ENCODE data around the gene IDH3G.

DNA sequence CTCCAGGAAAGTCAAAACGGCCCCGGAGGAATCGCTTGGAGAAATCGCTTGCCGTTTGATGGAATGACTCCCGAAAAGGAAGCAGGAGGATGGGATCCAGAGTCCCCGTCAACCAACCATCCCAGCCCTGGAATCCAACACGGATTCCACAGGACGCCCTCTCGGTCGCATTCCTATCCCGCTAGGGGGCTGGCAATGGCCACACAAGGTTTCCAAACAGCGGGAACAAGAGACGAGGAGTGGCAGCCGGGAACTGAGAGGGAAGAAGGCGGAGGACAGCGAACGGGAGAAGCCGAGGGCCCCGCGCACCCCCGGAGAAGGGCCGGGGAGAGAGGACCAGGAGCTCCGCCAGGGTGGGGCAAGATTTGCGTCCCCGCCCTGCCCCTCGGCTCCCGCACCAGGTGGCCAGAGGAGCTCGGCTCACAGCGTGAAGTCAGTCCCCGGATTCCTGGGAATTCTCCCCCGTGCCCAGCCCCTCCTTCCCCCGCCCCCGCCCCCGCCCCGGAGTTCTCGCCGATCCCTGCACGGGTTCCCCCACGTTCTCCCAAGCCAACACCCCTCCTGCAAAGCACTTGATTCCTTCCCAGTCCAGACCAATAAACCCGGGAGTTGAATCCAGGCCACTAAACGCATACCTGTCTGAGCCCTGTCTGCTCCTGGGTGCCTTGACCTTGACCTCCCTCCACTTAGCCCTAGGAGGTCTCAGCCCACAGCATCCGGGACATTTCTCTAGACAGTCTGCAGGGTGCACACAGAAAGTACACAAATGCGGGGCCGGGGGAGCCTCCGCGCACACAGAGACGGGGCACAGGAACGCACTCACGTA, 34.8 kb upstream of the IDH3G start:
- no peak for TF ChIP-seq EZH2phosphoT487 (IDR thresholded peaks at IDR 0.05; ENCODE audit: unreplicated experiment)
- TF ChIP-seq, protein P1, sequence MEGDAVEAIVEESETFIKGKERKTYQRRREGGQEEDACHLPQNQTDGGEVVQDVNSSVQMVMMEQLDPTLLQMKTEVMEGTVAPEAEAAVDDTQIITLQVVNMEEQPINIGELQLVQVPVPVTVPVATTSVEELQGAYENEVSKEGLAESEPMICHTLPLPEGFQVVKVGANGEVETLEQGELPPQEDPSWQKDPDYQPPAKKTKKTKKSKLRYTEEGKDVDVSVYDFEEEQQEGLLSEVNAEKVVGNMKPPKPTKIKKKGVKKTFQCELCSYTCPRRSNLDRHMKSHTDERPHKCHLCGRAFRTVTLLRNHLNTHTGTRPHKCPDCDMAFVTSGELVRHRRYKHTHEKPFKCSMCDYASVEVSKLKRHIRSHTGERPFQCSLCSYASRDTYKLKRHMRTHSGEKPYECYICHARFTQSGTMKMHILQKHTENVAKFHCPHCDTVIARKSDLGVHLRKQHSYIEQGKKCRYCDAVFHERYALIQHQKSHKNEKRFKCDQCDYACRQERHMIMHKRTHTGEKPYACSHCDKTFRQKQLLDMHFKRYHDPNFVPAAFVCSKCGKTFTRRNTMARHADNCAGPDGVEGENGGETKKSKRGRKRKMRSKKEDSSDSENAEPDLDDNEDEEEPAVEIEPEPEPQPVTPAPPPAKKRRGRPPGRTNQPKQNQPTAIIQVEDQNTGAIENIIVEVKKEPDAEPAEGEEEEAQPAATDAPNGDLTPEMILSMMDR (conservative IDR thresholded peaks at IDR 0.05; ENCODE audit: low read depth in 2 of 2): no peak
- no peak for TF ChIP-seq POLR2AphosphoS5 (IDR thresholded peaks at IDR 0.05; ENCODE audit: low read depth)
- no peak for TF ChIP-seq JUNB (IDR thresholded peaks at IDR 0.05; ENCODE audit: unreplicated experiment)
- no peak for TF ChIP-seq CREB1 (CRISPR knock-in tag; IDR thresholded peaks at IDR 0.05; ENCODE audit: low read depth)
- TF ChIP-seq EZH2 (IDR thresholded peaks at IDR 0.05; ENCODE audit: low read depth, unreplicated experiment): no peak
- TF ChIP-seq, protein P2, sequence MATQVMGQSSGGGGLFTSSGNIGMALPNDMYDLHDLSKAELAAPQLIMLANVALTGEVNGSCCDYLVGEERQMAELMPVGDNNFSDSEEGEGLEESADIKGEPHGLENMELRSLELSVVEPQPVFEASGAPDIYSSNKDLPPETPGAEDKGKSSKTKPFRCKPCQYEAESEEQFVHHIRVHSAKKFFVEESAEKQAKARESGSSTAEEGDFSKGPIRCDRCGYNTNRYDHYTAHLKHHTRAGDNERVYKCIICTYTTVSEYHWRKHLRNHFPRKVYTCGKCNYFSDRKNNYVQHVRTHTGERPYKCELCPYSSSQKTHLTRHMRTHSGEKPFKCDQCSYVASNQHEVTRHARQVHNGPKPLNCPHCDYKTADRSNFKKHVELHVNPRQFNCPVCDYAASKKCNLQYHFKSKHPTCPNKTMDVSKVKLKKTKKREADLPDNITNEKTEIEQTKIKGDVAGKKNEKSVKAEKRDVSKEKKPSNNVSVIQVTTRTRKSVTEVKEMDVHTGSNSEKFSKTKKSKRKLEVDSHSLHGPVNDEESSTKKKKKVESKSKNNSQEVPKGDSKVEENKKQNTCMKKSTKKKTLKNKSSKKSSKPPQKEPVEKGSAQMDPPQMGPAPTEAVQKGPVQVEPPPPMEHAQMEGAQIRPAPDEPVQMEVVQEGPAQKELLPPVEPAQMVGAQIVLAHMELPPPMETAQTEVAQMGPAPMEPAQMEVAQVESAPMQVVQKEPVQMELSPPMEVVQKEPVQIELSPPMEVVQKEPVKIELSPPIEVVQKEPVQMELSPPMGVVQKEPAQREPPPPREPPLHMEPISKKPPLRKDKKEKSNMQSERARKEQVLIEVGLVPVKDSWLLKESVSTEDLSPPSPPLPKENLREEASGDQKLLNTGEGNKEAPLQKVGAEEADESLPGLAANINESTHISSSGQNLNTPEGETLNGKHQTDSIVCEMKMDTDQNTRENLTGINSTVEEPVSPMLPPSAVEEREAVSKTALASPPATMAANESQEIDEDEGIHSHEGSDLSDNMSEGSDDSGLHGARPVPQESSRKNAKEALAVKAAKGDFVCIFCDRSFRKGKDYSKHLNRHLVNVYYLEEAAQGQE (IDR thresholded peaks at IDR 0.05; ENCODE audit: unreplicated experiment): no peak
- TF ChIP-seq STAT1 (IDR thresholded peaks at IDR 0.05; ENCODE audit: unreplicated experiment): no peak
- TF ChIP-seq, protein P3, sequence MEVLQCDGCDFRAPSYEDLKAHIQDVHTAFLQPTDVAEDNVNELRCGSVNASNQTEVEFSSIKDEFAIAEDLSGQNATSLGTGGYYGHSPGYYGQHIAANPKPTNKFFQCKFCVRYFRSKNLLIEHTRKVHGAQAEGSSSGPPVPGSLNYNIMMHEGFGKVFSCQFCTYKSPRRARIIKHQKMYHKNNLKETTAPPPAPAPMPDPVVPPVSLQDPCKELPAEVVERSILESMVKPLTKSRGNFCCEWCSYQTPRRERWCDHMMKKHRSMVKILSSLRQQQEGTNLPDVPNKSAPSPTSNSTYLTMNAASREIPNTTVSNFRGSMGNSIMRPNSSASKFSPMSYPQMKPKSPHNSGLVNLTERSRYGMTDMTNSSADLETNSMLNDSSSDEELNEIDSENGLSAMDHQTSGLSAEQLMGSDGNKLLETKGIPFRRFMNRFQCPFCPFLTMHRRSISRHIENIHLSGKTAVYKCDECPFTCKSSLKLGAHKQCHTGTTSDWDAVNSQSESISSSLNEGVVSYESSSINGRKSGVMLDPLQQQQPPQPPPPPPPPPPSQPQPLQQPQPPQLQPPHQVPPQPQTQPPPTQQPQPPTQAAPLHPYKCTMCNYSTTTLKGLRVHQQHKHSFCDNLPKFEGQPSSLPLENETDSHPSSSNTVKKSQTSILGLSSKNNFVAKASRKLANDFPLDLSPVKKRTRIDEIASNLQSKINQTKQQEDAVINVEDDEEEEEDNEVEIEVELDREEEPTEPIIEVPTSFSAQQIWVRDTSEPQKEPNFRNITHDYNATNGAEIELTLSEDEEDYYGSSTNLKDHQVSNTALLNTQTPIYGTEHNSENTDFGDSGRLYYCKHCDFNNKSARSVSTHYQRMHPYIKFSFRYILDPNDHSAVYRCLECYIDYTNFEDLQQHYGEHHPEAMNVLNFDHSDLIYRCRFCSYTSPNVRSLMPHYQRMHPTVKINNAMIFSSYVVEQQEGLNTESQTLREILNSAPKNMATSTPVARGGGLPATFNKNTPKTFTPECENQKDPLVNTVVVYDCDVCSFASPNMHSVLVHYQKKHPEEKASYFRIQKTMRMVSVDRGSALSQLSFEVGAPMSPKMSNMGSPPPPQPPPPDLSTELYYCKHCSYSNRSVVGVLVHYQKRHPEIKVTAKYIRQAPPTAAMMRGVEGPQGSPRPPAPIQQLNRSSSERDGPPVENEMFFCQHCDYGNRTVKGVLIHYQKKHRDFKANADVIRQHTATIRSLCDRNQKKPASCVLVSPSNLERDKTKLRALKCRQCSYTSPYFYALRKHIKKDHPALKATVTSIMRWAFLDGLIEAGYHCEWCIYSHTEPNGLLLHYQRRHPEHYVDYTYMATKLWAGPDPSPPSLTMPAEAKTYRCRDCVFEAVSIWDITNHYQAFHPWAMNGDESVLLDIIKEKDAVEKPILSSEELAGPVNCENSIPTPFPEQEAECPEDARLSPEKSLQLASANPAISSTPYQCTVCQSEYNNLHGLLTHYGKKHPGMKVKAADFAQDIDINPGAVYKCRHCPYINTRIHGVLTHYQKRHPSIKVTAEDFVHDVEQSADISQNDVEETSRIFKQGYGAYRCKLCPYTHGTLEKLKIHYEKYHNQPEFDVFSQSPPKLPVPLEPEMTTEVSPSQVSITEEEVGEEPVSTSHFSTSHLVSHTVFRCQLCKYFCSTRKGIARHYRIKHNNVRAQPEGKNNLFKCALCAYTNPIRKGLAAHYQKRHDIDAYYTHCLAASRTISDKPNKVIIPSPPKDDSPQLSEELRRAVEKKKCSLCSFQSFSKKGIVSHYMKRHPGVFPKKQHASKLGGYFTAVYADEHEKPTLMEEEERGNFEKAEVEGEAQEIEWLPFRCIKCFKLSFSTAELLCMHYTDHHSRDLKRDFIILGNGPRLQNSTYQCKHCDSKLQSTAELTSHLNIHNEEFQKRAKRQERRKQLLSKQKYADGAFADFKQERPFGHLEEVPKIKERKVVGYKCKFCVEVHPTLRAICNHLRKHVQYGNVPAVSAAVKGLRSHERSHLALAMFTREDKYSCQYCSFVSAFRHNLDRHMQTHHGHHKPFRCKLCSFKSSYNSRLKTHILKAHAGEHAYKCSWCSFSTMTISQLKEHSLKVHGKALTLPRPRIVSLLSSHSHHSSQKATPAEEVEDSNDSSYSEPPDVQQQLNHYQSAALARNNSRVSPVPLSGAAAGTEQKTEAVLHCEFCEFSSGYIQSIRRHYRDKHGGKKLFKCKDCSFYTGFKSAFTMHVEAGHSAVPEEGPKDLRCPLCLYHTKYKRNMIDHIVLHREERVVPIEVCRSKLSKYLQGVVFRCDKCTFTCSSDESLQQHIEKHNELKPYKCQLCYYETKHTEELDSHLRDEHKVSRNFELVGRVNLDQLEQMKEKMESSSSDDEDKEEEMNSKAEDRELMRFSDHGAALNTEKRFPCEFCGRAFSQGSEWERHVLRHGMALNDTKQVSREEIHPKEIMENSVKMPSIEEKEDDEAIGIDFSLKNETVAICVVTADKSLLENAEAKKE (CRISPR knock-in tag; IDR thresholded peaks at IDR 0.05): no peak
- no peak for TF ChIP-seq ZNF114 (CRISPR knock-in tag; IDR thresholded peaks at IDR 0.05)
- no peak for TF ChIP-seq ZNF331 (CRISPR knock-in tag; IDR thresholded peaks at IDR 0.05; ENCODE audit: low read depth)
- no peak for TF ChIP-seq NANOG (IDR thresholded peaks at IDR 0.05; ENCODE audit: borderline replicate concordance)
